GM19239 (cell line): ENCODE measurements around the gene CCDC43.
"Not testable (repeated sequence)": the region's sequence is repeated elsewhere in the genome, so short reads cannot be mapped to it uniquely, and the experiment has no call there.

ENCODE experiments used
- DNase-seq: peaks from one replicate; pipeline ENCODE4 v3.0.0; 2011; ENCODE audit warnings: low spot score; ENCODE audit not compliant: insufficient read length
- FAIRE-seq: peaks from 2 replicates; lab custom pipeline; 2011; peaks lifted over from hg19 to GRCh38; lab: Jason Lieb, UNC

Gene CCDC43

GRCh38 chr17:44673893-44674292 lies 15.7 kb downstream of the CCDC43 start:
- FAIRE-seq: no peak
- no peak for DNase-seq

GRCh38 chr17:44672479-44673093 lies 17.0 kb downstream of the CCDC43 start:
- FAIRE-seq: peak; percentile 45
- no peak for DNase-seq

GRCh38 chr17:44666006-44666405 lies 23.6 kb downstream of the CCDC43 start:
- no peak for FAIRE-seq
- no peak for DNase-seq

GRCh38 chr17:44664867-44665266 lies 24.7 kb downstream of the CCDC43 start:
- no peak for FAIRE-seq
- no peak for DNase-seq

GRCh38 chr17:44663095-44663494 lies 26.5 kb downstream of the CCDC43 start:
- no peak for DNase-seq
- no peak for FAIRE-seq

GRCh38 chr17:44661835-44662234 lies 27.7 kb downstream of the CCDC43 start:
- FAIRE-seq: no peak
- no peak for DNase-seq

GRCh38 chr17:44655983-44656710 lies 33.4 kb downstream of the CCDC43 start, which contains the start of gene MEIOC:
Gene MEIOC, plus strand, starts transcription at chr17:44656468. Its CDS starts 146 bp downstream, at chr17:44656614.
- FAIRE-seq: no peak
- DNase-seq: peak; percentile 21

GRCh38 chr17:44653954-44654353 lies 35.6 kb downstream of the CCDC43 start:
- no peak for DNase-seq
- no peak for FAIRE-seq

GRCh38 chr17:44653384-44653783 lies 36.2 kb downstream of the CCDC43 start:
- no peak for DNase-seq
- FAIRE-seq: no peak

- DNase-seq (no peak), FAIRE-seq (no peak)
Observed at GRCh38 chr17:44652727-44653126, 36.8 kb downstream of the CCDC43 start.

GRCh38 chr17:44651228-44651627 lies 38.3 kb downstream of the CCDC43 start:
- FAIRE-seq (no peak), DNase-seq (no peak)

- FAIRE-seq: no peak
- no peak for DNase-seq
Observed at GRCh38 chr17:44648963-44649362, 40.6 kb downstream of the CCDC43 start.

- no peak for DNase-seq
- FAIRE-seq: no peak
Observed at GRCh38 chr17:44647736-44648135, 41.8 kb downstream of the CCDC43 start.

GRCh38 chr17:44646280-44646679 lies 43.3 kb downstream of the CCDC43 start:
- FAIRE-seq (no peak), DNase-seq (no peak)

GRCh38 chr17:44645341-44645740 lies 44.2 kb downstream of the CCDC43 start:
- FAIRE-seq (no peak), DNase-seq (no peak)

- no peak for FAIRE-seq
- DNase-seq: no peak
Observed at GRCh38 chr17:44642834-44643233, 46.7 kb downstream of the CCDC43 start.

- no peak for DNase-seq
- FAIRE-seq: no peak
Observed at GRCh38 chr17:44637066-44637465, 52.5 kb downstream of the CCDC43 start.

GRCh38 chr17:44636562-44636961 lies 53.0 kb downstream of the CCDC43 start:
- DNase-seq (no peak), FAIRE-seq (no peak)

GRCh38 chr17:44634401-44634800 lies 55.2 kb downstream of the CCDC43 start:
- not testable (repeated sequence) for FAIRE-seq, DNase-seq

- DNase-seq (no peak), FAIRE-seq (no peak)
Observed at GRCh38 chr17:44633998-44634397, 55.6 kb downstream of the CCDC43 start.

- no peak for DNase-seq
- FAIRE-seq: no peak
Observed at GRCh38 chr17:44630703-44631102, 58.9 kb downstream of the CCDC43 start.

- FAIRE-seq: no peak
- no peak for DNase-seq
Observed at GRCh38 chr17:44629314-44629713, 60.3 kb downstream of the CCDC43 start.
